Astrocyte of the hippocampus (primary cell): ENCODE data around the gene FHOD3.

ENCODE experiments used
- DNase-seq: peaks from one replicate; pipeline ENCODE4 v3.0.0; 2011; ENCODE audit warnings: low read depth, low spot score

Gene FHOD3

DNA sequence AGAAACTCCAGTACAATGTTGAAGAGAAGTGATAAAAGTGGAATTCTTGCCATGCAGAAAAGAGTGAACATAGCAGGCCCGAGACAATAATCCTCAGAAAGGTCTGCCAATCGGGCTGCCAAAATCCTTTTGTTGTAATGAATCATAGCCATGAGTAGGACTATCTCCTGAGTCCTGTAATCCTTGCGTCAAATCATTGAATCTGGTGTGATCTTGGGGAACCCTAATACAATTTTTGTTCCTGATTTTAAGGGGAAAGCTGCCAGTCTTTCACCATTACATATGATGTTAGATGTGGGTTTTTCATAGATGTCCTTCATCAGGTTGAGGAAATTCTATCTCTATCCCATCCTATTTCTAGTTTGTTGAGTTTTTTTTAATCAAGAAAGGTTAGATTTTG lies 529.0 kb downstream of the FHOD3 start:
- DNase-seq, result no peak

GRCh38 chr18:36828157-36828629 lies 530.7 kb downstream of the FHOD3 start:
- peak; percentile 82 for DNase-seq

DNA sequence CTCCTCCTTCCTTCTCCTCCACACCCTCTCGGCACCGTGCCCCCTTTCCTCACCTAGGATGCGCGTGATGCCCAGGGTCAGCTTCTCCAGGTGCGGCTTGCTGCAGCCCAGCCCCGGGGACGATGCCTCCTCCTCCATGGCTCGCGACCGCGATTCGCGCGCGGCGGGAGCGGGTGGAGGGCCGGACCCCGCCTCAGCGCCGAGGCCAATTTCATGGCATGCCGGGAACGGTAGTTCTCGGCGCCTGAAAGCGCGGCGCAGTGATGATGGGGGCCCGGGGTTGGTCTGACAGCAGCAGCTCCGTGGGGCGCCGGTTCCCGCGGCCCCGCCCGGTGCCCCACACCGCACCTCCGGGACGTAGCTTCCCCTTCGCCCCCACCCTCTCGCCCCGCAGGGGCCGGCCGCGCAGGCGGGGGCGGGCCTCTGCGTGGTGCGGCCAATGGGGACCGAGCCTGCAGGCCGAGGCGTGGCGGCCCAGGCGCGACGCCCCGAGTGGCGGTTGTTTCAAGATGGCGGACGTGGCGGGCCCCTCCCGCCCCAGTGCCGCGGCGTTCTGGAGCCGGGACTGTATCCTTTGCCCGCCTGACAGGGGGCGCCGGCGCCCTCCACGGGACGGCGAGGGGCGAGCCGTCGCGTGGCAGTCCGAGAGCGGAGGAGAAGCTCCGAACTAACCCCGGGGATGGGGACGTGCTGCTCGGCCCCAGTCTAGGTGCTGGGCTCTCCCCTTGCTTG lies 531.3 kb downstream of the FHOD3 start, which contains the start of the genes KIAA1328 and TPGS2:
Gene KIAA1328, plus strand, starts transcription at position 498 of the 732 bp plus-strand sequence. Its CDS starts 12 bp downstream, at position 510.
Gene TPGS2, minus strand, starts transcription at position 373 of the 732 bp plus-strand sequence. Its CDS starts 235 bp downstream, at position 138.
- peak; percentile 97 for DNase-seq
